AG04450 (cell line): ENCODE data around the gene PBLD. TPM values are rescaled to one million over a fixed set of nuclear protein-coding genes. Genes with fewer than 3 reads are reported as not detected.

ENCODE experiments used
- CTCF ChIA-PET: fragments of 300-600, 350-600 bp; formaldehyde crosslinking; extraction: SDS; loops from one replicate; lab custom pipeline; 2022; ENCODE audit warnings: antibody characterized with exemption, inconsistent platforms; lab: Charles Lee
- POLR2A ChIA-PET: fragments of 350-600 bp; formaldehyde crosslinking; extraction: SDS; loops from one replicate; lab custom pipeline; 2021; ENCODE audit warnings: antibody characterized with exemption, inconsistent platforms; lab: Yijun Ruan, JAX
- DNase-seq: peaks from one replicate; pipeline ENCODE4 v3.0.0-alpha.2; 2011; ENCODE audit warnings: low read depth, low spot score
- H3K27ac ChIP-seq: one replicate; pipeline ENCODE4 v1.5.1; 2012; ENCODE audit warnings: low read depth, low read length, control low read depth
- H3K27me3 ChIP-seq: one replicate; pipeline ENCODE4 v1.6.0; 2012; ENCODE audit warnings: low read length; ENCODE audit not compliant: control insufficient read depth, insufficient read depth
- H3K4me3 ChIP-seq: 2 replicates; pipeline ENCODE4 v1.5.1; 2011; ENCODE audit warnings: mild to moderate bottlenecking, low read depth, low read length, control low read depth
- H3K9me3 ChIP-seq: 2 replicates; pipeline ENCODE4 v1.5.1; 2012; ENCODE audit warnings: low read length; ENCODE audit not compliant: control insufficient read depth, insufficient read depth
- CTCF ChIP-seq: IDR thresholded peaks from 2 replicates; pipeline ENCODE4 v1.5.1; 2011; ENCODE audit warnings: low read depth, low read length, control low read depth, inconsistent platforms
- polyA plus RNA-seq: library from polyadenylated mRNA; depleted of rRNA; stranded (reverse); fragments of >200 nt; gene quantifications from 2 replicates; pipeline ENCODE4 v1.2.3, GENCODE V29; 2011

Gene PBLD
- polyA plus RNA-seq, 1 experiment, result 1.2 TPM

- Histone ChIP-seq H3K27ac (no peak overlapping the region), H3K27me3 (no peaks in the 10 kb centered on the region), H3K4me3 (no peak overlapping the region), H3K9me3 (no peaks in the 10 kb centered on the region)
- ChIA-PET CTCF (interaction anchor here (0.6 kb wide), 1 partner anchor 436 kb away, joined by 3 read pairs; no protein-coding TSS in a partner anchor), POLR2A (no interaction called here)
- no peak for TF ChIP-seq CTCF
- DNase-seq, result no peak
These were observed 31.6 kb upstream of the PBLD start for GRCh38 chr10:68364101-68364886.

GRCh38 chr10:68362590-68362989, 29.9 kb upstream of the PBLD start:
- Histone ChIP-seq H3K9me3 (no peaks in the 10 kb centered on the region), H3K27me3 (no peaks in the 10 kb centered on the region), H3K4me3 (no peak overlapping the region), H3K27ac (no peak overlapping the region)
- CTCF ChIA-PET, result interaction anchor here (1.0 to 2.6 kb wide), 2 partner anchors 14 to 44 kb away, joined by 3 to 16 read pairs; partner anchors contain the start of gene RUFY2
- TF ChIP-seq CTCF, result no peak
- POLR2A ChIA-PET, result interaction anchor here (0.9 kb wide), 1 partner anchor 14 kb away, joined by 3 read pairs; no protein-coding TSS in a partner anchor
- no peak for DNase-seq

GRCh38 chr10:68359189-68359588, 26.5 kb upstream of the PBLD start:
- CTCF ChIA-PET, result no interaction called here

GRCh38 chr10:68353537-68353936, 20.8 kb upstream of the PBLD start:
- TF ChIP-seq CTCF, result no peak
- Histone ChIP-seq H3K9me3 (no peaks in the 10 kb centered on the region), H3K4me3 (no peak overlapping the region), H3K27ac (no peak overlapping the region), H3K27me3 (no peaks in the 10 kb centered on the region)
- no peak for DNase-seq
- POLR2A ChIA-PET, result no interaction called here
- CTCF ChIA-PET, result interaction anchor here (0.6 kb wide), 1 partner anchor 384 kb away, joined by 3 read pairs; no protein-coding TSS in a partner anchor

More at GRCh38 chr10:68359189-68359588, 26.5 kb upstream of the PBLD start:
- H3K27ac ChIP-seq, result no peak overlapping the region
- no peaks in the 10 kb centered on the region for H3K9me3 ChIP-seq
- no peak for TF ChIP-seq CTCF
- no peaks in the 10 kb centered on the region for H3K27me3 ChIP-seq
- H3K4me3 ChIP-seq, result no peak overlapping the region
- POLR2A ChIA-PET, result no interaction called here
- no peak for DNase-seq

- ChIA-PET CTCF (interaction anchor here (0.6 to 2.9 kb wide), 27 partner anchors 9 to 779 kb away, joined by 3 to 26 read pairs (median 5); partner anchors contain the start of genes ATOH7, DNAJC12, HNRNPH3 and PBLD), POLR2A (interaction anchor here (0.6 to 1.0 kb wide), 3 partner anchors 15 to 58 kb away, joined by 3 to 17 read pairs (median 3); partner anchors contain the start of gene HNRNPH3)
- Histone ChIP-seq H3K4me3 (no peak overlapping the region), H3K27ac (no peak overlapping the region), H3K9me3 (no peaks in the 10 kb centered on the region), H3K27me3 (no peaks in the 10 kb centered on the region)
- TF ChIP-seq CTCF, result peak; percentile 82
- no peak for DNase-seq
These were observed 15.6 kb upstream of the PBLD start for GRCh38 chr10:68348265-68348741.
